H1 (cell line): ENCODE data around the gene ELMO3.

Experiments used
- CBX8 ChIP-seq: fragments of 300-800, 300-1000 bp; sonication (generic); IDR thresholded peaks from 2 replicates; pipeline ENCODE4 v1.7.1; 2016; ENCODE audit warnings: low read depth, low read length, borderline replicate concordance
- EZH2 ChIP-seq: fragments of 200-600 bp; sonication (generic); IDR thresholded peaks from 2 replicates; pipeline ENCODE4 v1.7.1; 2012; ENCODE audit warnings: low read depth, mild to moderate bottlenecking, moderate library complexity, low read length, inconsistent platforms; ENCODE audit not compliant: severe bottlenecking
- GABPA ChIP-seq: IDR thresholded peaks from 2 replicates; pipeline ENCODE4 v1.6.1; 2011; ENCODE audit warnings: mild to moderate bottlenecking, low read length, moderate library complexity, borderline replicate concordance; ENCODE audit not compliant: insufficient read depth
- GTF2F1 ChIP-seq: IDR thresholded peaks from 2 replicates; pipeline ENCODE4 v1.6.1; 2012; ENCODE audit warnings: low read depth, low read length, improper control_type of control experiment, borderline replicate concordance
- RNF2 ChIP-seq: fragments of 200-900, 300-1000 bp; sonication (generic); IDR thresholded peaks from 2 replicates; pipeline ENCODE4 v1.7.1; 2016; ENCODE audit warnings: borderline replicate concordance, low read depth, mild to moderate bottlenecking, antibody characterized with exemption, low read length; ENCODE audit not compliant: poor library complexity, severe bottlenecking; ENCODE audit errors: missing control alignments
- RXRA ChIP-seq: IDR thresholded peaks from 2 replicates; pipeline ENCODE4 v1.6.1; 2011; ENCODE audit warnings: low read depth, mild to moderate bottlenecking, low read length, moderate library complexity; ENCODE audit not compliant: insufficient read depth
- SIRT6 ChIP-seq: IDR thresholded peaks from one replicate; pipeline ENCODE4 v1.7.1; 2012; ENCODE audit warnings: low read length, inconsistent platforms
- TAF1 ChIP-seq: IDR thresholded peaks from 2 replicates; pipeline ENCODE4 v1.6.1; 2011; ENCODE audit warnings: mild to moderate bottlenecking, low read depth, low read length
- TF ChIP-seq, protein P1 (sequence below), 3 experiments: IDR thresholded peaks; 1 replicate in 2 of 3; 2 replicates in 1 of 3; pipeline versions ENCODE4 v1.5.1 to v1.6.1; 2011; ENCODE audit warnings: low read length in 3 of 3, mild to moderate bottlenecking in 3 of 3, inconsistent platforms in 2 of 3, low read depth in 1 of 3, moderate library complexity in 1 of 3; ENCODE audit not compliant: insufficient read depth in 1 of 3; ENCODE audit errors: control extremely low read depth in 1 of 3
- TF ChIP-seq, protein P2 (sequence below): IDR thresholded peaks from 2 replicates; pipeline ENCODE4 v1.6.1; 2011; ENCODE audit warnings: low read depth, mild to moderate bottlenecking, low read length; ENCODE audit not compliant: insufficient read depth

DNA sequence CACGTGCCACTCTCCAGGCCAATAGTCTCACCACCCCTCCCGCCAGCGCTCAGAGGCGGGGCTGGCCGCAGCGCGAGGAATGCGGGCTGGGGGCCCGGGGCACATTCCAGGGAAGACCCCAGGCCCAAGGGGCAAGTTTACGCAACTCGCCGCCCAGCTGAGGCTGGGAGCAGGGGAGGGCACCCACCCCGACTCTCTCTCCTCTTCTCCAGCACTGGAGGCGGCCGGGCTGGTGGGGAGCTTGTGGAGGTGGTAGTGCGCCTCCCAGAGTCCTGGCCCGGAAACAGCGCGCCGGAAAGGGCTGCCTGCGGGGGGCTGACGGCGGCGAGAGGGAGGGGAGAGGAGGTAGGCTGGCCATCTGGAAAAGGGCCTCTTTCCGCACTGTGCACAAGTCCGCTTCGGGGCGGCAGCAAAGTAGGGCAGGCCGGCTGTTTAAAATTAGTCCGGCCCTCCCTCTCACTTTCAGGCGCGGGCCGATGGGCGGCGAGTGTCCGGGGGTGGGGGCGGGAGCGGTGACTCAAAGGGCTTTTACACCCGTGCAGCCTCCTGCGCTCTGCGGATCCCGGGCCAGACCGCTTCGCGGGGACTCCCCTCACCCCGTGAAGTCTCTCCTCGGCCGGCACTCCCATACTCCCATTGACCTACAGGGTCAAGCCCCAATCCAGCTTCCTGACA lies 47.3 kb downstream of the ELMO3 start:
- TF ChIP-seq TAF1, result no peak; the same call in 1 of the 2 replicates
- TF ChIP-seq EZH2, result no peak
- TF ChIP-seq, protein P1, sequence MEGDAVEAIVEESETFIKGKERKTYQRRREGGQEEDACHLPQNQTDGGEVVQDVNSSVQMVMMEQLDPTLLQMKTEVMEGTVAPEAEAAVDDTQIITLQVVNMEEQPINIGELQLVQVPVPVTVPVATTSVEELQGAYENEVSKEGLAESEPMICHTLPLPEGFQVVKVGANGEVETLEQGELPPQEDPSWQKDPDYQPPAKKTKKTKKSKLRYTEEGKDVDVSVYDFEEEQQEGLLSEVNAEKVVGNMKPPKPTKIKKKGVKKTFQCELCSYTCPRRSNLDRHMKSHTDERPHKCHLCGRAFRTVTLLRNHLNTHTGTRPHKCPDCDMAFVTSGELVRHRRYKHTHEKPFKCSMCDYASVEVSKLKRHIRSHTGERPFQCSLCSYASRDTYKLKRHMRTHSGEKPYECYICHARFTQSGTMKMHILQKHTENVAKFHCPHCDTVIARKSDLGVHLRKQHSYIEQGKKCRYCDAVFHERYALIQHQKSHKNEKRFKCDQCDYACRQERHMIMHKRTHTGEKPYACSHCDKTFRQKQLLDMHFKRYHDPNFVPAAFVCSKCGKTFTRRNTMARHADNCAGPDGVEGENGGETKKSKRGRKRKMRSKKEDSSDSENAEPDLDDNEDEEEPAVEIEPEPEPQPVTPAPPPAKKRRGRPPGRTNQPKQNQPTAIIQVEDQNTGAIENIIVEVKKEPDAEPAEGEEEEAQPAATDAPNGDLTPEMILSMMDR (IDR thresholded peaks at IDR 0.05; ENCODE audit: control extremely low read depth in 1 of 3, insufficient read depth in 1 of 3, low read depth in 1 of 3, low read length in 3 of 3), result peak; percentile 47 to 61 (median 50)
- no peak for TF ChIP-seq RXRA
- TF ChIP-seq, protein P2, sequence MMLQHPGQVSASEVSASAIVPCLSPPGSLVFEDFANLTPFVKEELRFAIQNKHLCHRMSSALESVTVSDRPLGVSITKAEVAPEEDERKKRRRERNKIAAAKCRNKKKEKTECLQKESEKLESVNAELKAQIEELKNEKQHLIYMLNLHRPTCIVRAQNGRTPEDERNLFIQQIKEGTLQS, result no peak
- TF ChIP-seq GABPA, result 0 out of 2 replicates have a peak, but pooled peaks have one; percentile 33
- TF ChIP-seq GTF2F1, result no peak
- TF ChIP-seq SIRT6, result no peak
- TF ChIP-seq RNF2, result no peak
- no peak for TF ChIP-seq CBX8
